ENCODE results near the gene ERC2.

DNA sequence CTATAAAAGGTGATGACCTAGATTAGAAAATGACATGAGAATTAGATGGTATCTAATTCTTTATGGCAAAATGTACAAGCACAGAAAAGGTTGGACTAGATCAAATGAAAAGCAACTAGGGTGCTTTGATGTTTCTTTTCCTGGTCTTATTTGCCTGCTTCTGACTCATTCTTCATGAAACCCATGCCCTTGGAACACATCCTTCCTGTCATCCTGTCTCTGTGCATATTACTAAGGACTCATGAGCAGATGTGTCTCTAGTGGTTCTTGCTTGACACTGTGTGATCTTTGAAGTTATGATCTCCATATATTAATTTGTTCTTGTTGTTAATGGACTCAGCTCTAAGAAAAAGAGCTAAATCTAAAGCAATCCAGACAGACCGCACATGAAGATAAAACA, 314.0 kb downstream of the ERC2 start:
- no peak for TF ChIP-seq POLR2A (IDR thresholded peaks at IDR 0.05)
- TF ChIP-seq, protein P1, sequence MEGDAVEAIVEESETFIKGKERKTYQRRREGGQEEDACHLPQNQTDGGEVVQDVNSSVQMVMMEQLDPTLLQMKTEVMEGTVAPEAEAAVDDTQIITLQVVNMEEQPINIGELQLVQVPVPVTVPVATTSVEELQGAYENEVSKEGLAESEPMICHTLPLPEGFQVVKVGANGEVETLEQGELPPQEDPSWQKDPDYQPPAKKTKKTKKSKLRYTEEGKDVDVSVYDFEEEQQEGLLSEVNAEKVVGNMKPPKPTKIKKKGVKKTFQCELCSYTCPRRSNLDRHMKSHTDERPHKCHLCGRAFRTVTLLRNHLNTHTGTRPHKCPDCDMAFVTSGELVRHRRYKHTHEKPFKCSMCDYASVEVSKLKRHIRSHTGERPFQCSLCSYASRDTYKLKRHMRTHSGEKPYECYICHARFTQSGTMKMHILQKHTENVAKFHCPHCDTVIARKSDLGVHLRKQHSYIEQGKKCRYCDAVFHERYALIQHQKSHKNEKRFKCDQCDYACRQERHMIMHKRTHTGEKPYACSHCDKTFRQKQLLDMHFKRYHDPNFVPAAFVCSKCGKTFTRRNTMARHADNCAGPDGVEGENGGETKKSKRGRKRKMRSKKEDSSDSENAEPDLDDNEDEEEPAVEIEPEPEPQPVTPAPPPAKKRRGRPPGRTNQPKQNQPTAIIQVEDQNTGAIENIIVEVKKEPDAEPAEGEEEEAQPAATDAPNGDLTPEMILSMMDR (IDR thresholded peaks at IDR 0.05) = no peak

Data from ovary (tissue), 3 donors.